Measurements from ENCODE around the gene SETD7.

- no peak for TF ChIP-seq CBX3 (IDR thresholded peaks at IDR 0.05; ENCODE audit: low read depth)
- no peak for TF ChIP-seq RAD21 (IDR thresholded peaks at IDR 0.05; ENCODE audit: low read depth)
- no peak for TF ChIP-seq JUND (IDR thresholded peaks at IDR 0.05)
- no peak for TF ChIP-seq CTCF (IDR thresholded peaks at IDR 0.05 in 2 of 3, conservative IDR thresholded peaks at IDR 0.05 in 1 of 3; ENCODE audit: borderline replicate concordance in 1 of 3, insufficient read depth in 1 of 3, low read depth in 2 of 3, low read length in 2 of 3)
- no peak for TF ChIP-seq POLR2AphosphoS5 (IDR thresholded peaks at IDR 0.05; ENCODE audit: low read depth, low read length)
- TF ChIP-seq POLR2A (IDR thresholded peaks at IDR 0.05; ENCODE audit: borderline replicate concordance, extremely low read depth, insufficient read depth, insufficient read length) = no peak
- TF ChIP-seq EZH2phosphoT487 (IDR thresholded peaks at IDR 0.05; ENCODE audit: borderline replicate concordance) = no peak
- no peak for TF ChIP-seq FOSL1 (IDR thresholded peaks at IDR 0.05; ENCODE audit: low read depth)
- TF ChIP-seq EGR1 (IDR thresholded peaks at IDR 0.05; ENCODE audit: low read depth) = no peak
- TF ChIP-seq TCF7L2 (IDR thresholded peaks at IDR 0.05; ENCODE audit: borderline replicate concordance, extremely low read depth, insufficient read depth, insufficient read length) = no peak
- no peak for TF ChIP-seq MAX (IDR thresholded peaks at IDR 0.05)
- TF ChIP-seq CEBPB (IDR thresholded peaks at IDR 0.05; ENCODE audit: low read depth) = no peak
- TF ChIP-seq REST (IDR thresholded peaks at IDR 0.05; ENCODE audit: low read depth) = no peak
Measured at GRCh38 chr4:139558235-139559088, 2.4 kb upstream of the SETD7 start.

Data from HCT116 (cell line).